MG63 (cell line): Measurements from ENCODE around the gene MYOM3. TPM values are rescaled to one million over a fixed set of nuclear protein-coding genes. Genes with fewer than 3 reads are reported as not detected.

Source experiments
- DNase-seq: peaks from one replicate; pipeline ENCODE4 v3.0.0-alpha.2; 2020
- H3K27me3 ChIP-seq: fragments of 250-450 bp; sonication (Bioruptor Pico); 2 replicates; pipeline ENCODE4 v1.5.1; 2020; ENCODE audit warnings: mild to moderate bottlenecking, moderate library complexity
- H3K36me3 ChIP-seq: fragments of 250-450 bp; sonication (Bioruptor Pico); 2 replicates; pipeline ENCODE4 v1.5.1; 2020; ENCODE audit warnings: mild to moderate bottlenecking, moderate library complexity
- H3K4me3 ChIP-seq: fragments of 250-450 bp; sonication (Bioruptor Pico); 2 replicates; pipeline ENCODE4 v1.5.1; 2020; ENCODE audit warnings: mild to moderate bottlenecking, moderate library complexity
- H3K9me3 ChIP-seq: fragments of 250-450 bp; sonication (Bioruptor Pico); 2 replicates; pipeline ENCODE4 v1.5.1; 2020; ENCODE audit warnings: mild to moderate bottlenecking, moderate library complexity
- total RNA-seq: library from RNA; depleted of rRNA; stranded (reverse); fragments of >200 nt; shearing (Covaris generic); gene quantifications from 2 replicates; pipeline ENCODE4 v1.2.3, GENCODE V29; 2014; ENCODE audit warnings: low replicate concordance; rRNA removed

Gene MYOM3
- total RNA-seq: 0.13 TPM in 1 of 2 replicates, not detected in the other

- H3K4me3 ChIP-seq: no peak within 1 kb of the TSS
- DNase-seq: peak; percentile 60
Observed at GRCh38 chr1:24111996-24112779, at the start of gene MYOM3. MYOM3 (minus strand) TSS chr1:24112135; CDS start chr1:24108636, 3,499 bp downstream.

GRCh38 chr1:24161270-24161669 is 49.3 kb upstream of the MYOM3 start:
- no peaks in the 10 kb centered on the region for H3K9me3 ChIP-seq
- DNase-seq: no peak
- H3K4me3 ChIP-seq: no peak overlapping the region
- no peaks in the 10 kb centered on the region for H3K27me3 ChIP-seq
- H3K36me3 ChIP-seq: no peaks in the 10 kb centered on the region

More at GRCh38 chr1:24111996-24112779, at the start of gene MYOM3:
- no peaks in the 10 kb centered on the region for H3K9me3 ChIP-seq
- no peaks in the 10 kb centered on the region for H3K27me3 ChIP-seq
- no peaks in the 10 kb centered on the region for H3K36me3 ChIP-seq

- no peaks in the 10 kb centered on the region for H3K36me3 ChIP-seq
- no peak for DNase-seq
- no peaks in the 10 kb centered on the region for H3K9me3 ChIP-seq
- no peak overlapping the region for H3K4me3 ChIP-seq
- no peaks in the 10 kb centered on the region for H3K27me3 ChIP-seq
Observed at GRCh38 chr1:24159366-24159765, 47.4 kb upstream of the MYOM3 start.

GRCh38 chr1:24157918-24158481 is 46.1 kb upstream of the MYOM3 start:
- H3K27me3 ChIP-seq: no peaks in the 10 kb centered on the region
- no peaks in the 10 kb centered on the region for H3K36me3 ChIP-seq
- no peak overlapping the region for H3K4me3 ChIP-seq
- peak; percentile 29 for DNase-seq
- no peaks in the 10 kb centered on the region for H3K9me3 ChIP-seq

- H3K36me3 ChIP-seq: no peaks in the 10 kb centered on the region
- H3K4me3 ChIP-seq: no peak overlapping the region
- no peaks in the 10 kb centered on the region for H3K27me3 ChIP-seq
- DNase-seq: no peak
- no peaks in the 10 kb centered on the region for H3K9me3 ChIP-seq
Observed at GRCh38 chr1:24156542-24157260, 44.8 kb upstream of the MYOM3 start.

GRCh38 chr1:24155011-24155782 is 43.3 kb upstream of the MYOM3 start:
- Histone ChIP-seq H3K36me3 (no peaks in the 10 kb centered on the region), H3K9me3 (no peaks in the 10 kb centered on the region), H3K4me3 (no peak overlapping the region), H3K27me3 (no peaks in the 10 kb centered on the region)
- no peak for DNase-seq

- no peaks in the 10 kb centered on the region for H3K9me3 ChIP-seq
- no peaks in the 10 kb centered on the region for H3K36me3 ChIP-seq
- H3K27me3 ChIP-seq: no peaks in the 10 kb centered on the region
- DNase-seq: no peak
- H3K4me3 ChIP-seq: no peak overlapping the region
Observed at GRCh38 chr1:24154215-24154614, 42.3 kb upstream of the MYOM3 start.

- Histone ChIP-seq H3K27me3 (no peaks in the 10 kb centered on the region), H3K4me3 (no peak overlapping the region), H3K36me3 (no peaks in the 10 kb centered on the region), H3K9me3 (no peaks in the 10 kb centered on the region)
- DNase-seq: no peak
Observed at GRCh38 chr1:24152631-24153494, 40.9 kb upstream of the MYOM3 start.

GRCh38 chr1:24151175-24151533 is 39.2 kb upstream of the MYOM3 start:
- H3K27me3 ChIP-seq: no peaks in the 10 kb centered on the region
- no peaks in the 10 kb centered on the region for H3K9me3 ChIP-seq
- no peak for DNase-seq
- no peaks in the 10 kb centered on the region for H3K36me3 ChIP-seq
- H3K4me3 ChIP-seq: no peak overlapping the region

GRCh38 chr1:24150234-24151174 is 38.6 kb upstream of the MYOM3 start:
- Histone ChIP-seq H3K9me3 (no peaks in the 10 kb centered on the region), H3K4me3 (peak overlapping the region; percentile 28), H3K27me3 (no peaks in the 10 kb centered on the region), H3K36me3 (no peaks in the 10 kb centered on the region)
- peak; percentile 87 for DNase-seq

- H3K36me3 ChIP-seq: no peaks in the 10 kb centered on the region
- no peak overlapping the region; the same call in 1 of the 2 replicates for H3K4me3 ChIP-seq
- peak; percentile 79 for DNase-seq
- no peaks in the 10 kb centered on the region for H3K27me3 ChIP-seq
- H3K9me3 ChIP-seq: no peaks in the 10 kb centered on the region
Observed at GRCh38 chr1:24149866-24150233, 37.9 kb upstream of the MYOM3 start.

- Histone ChIP-seq H3K4me3 (no peak overlapping the region), H3K36me3 (no peaks in the 10 kb centered on the region), H3K9me3 (no peaks in the 10 kb centered on the region), H3K27me3 (no peaks in the 10 kb centered on the region)
- DNase-seq: no peak
Observed at GRCh38 chr1:24147816-24148215, 35.9 kb upstream of the MYOM3 start.

- DNase-seq: no peak
- no peaks in the 10 kb centered on the region for H3K27me3 ChIP-seq
- no peaks in the 10 kb centered on the region for H3K9me3 ChIP-seq
- no peaks in the 10 kb centered on the region for H3K36me3 ChIP-seq
- no peak overlapping the region for H3K4me3 ChIP-seq
Observed at GRCh38 chr1:24147194-24147593, 35.3 kb upstream of the MYOM3 start.

GRCh38 chr1:24142546-24143534 is 30.9 kb upstream of the MYOM3 start, which contains the start of gene IL22RA1:
IL22RA1 (minus strand) TSS chr1:24143140; CDS start chr1:24143082, 58 bp downstream.
- H3K36me3 ChIP-seq: no peaks in the 10 kb centered on the region
- no peaks in the 10 kb centered on the region for H3K9me3 ChIP-seq
- peak within 1 kb of the TSS; percentile 56 for H3K4me3 ChIP-seq
- peak; percentile 59 for DNase-seq
- H3K27me3 ChIP-seq: no peaks in the 10 kb centered on the region
